HUES64 (cell line): Measurements from ENCODE around the gene BTBD9.
A peak's percentile ranks its signal among the peaks of the same experiment; 100 is the strongest.

ENCODE experiments used
- H3K27ac ChIP-seq: 2 replicates; pipeline ENCODE4 v1.7.0; 2013; ENCODE audit warnings: low read depth, low read length, inconsistent platforms
- H3K27me3 ChIP-seq: 2 replicates; pipeline ENCODE4 v1.6.1; 2013; ENCODE audit warnings: mild to moderate bottlenecking, low read length; ENCODE audit not compliant: insufficient read depth
- H3K36me3 ChIP-seq: 2 replicates; pipeline ENCODE4 v1.6.1; 2013; ENCODE audit warnings: mild to moderate bottlenecking, low read length; ENCODE audit not compliant: insufficient read depth
- H3K4me1 ChIP-seq: 2 replicates; pipeline ENCODE4 v1.6.1; 2013; ENCODE audit warnings: mild to moderate bottlenecking, low read length, moderate library complexity; ENCODE audit not compliant: insufficient read depth
- H3K4me3 ChIP-seq: 2 replicates; pipeline ENCODE4 v1.5.1; 2013; ENCODE audit warnings: mild to moderate bottlenecking, low read length, moderate library complexity
- H3K9ac ChIP-seq: 2 replicates; pipeline ENCODE4 v1.6.1; 2013; ENCODE audit warnings: mild to moderate bottlenecking, low read depth, low read length
- H3K9me3 ChIP-seq: 2 replicates; pipeline ENCODE4 v1.6.1; 2013; ENCODE audit warnings: low read depth, low read length; ENCODE audit not compliant: insufficient read depth
- WGBS: fragments of 150-250, 120-280 bp; methylation state at CpG from one replicate; pipeline ENCODE4 v1.1.7; 2013; ENCODE audit warnings: missing lambda C conversion rate; 5-methylcytosine and 5-hydroxymethylcytosine counted together

Gene BTBD9

GRCh38 chr6:38262609-38263008, 377.1 kb downstream of the BTBD9 start:
- Histone ChIP-seq H3K27ac (peak overlapping the region; percentile 89), H3K27me3 (no peaks in the 10 kb centered on the region), H3K9me3 (no peaks in the 10 kb centered on the region), H3K36me3 (no peaks in the 10 kb centered on the region), H3K4me3 (no peak overlapping the region), H3K4me1 (peaks cover 44% of the 10 kb centered on the region), H3K9ac (no peak overlapping the region)
- WGBS: 84% methylated on average over 2 of the region's 2 CpGs

- peak overlapping the region; percentile 61; the same call in 1 of the 2 replicates for H3K9ac ChIP-seq
- no peaks in the 10 kb centered on the region for H3K9me3 ChIP-seq
- H3K27ac ChIP-seq: peak overlapping the region; percentile 89
- H3K27me3 ChIP-seq: no peaks in the 10 kb centered on the region
- H3K36me3 ChIP-seq: no peaks in the 10 kb centered on the region
- peaks cover 44% of the 10 kb centered on the region for H3K4me1 ChIP-seq
- no peak overlapping the region for H3K4me3 ChIP-seq
- 50% methylated on average over 1 of the region's 1 CpG for WGBS
Observed at GRCh38 chr6:38262026-38262425, 377.7 kb downstream of the BTBD9 start.

- 72% methylated on average over 3 of the region's 3 CpGs for WGBS
- peaks cover 44% of the 10 kb centered on the region for H3K4me1 ChIP-seq
- H3K36me3 ChIP-seq: no peaks in the 10 kb centered on the region
- no peaks in the 10 kb centered on the region for H3K27me3 ChIP-seq
- H3K9ac ChIP-seq: peak overlapping the region; percentile 61; the same call in 1 of the 2 replicates
- H3K9me3 ChIP-seq: no peaks in the 10 kb centered on the region
- no peak overlapping the region for H3K4me3 ChIP-seq
- peak overlapping the region; percentile 89 for H3K27ac ChIP-seq
Observed at GRCh38 chr6:38261626-38262025, 378.1 kb downstream of the BTBD9 start.

- H3K9me3 ChIP-seq: no peaks in the 10 kb centered on the region
- peaks cover 40% of the 10 kb centered on the region for H3K4me1 ChIP-seq
- no peak overlapping the region for H3K27ac ChIP-seq
- no peak overlapping the region for H3K9ac ChIP-seq
- no peak overlapping the region for H3K4me3 ChIP-seq
- no peaks in the 10 kb centered on the region for H3K27me3 ChIP-seq
- no peaks in the 10 kb centered on the region for H3K36me3 ChIP-seq
- WGBS: 92% methylated on average over 2 of the region's 2 CpGs
Observed at GRCh38 chr6:38259736-38260135, 380.0 kb downstream of the BTBD9 start.

- no peak overlapping the region for H3K9ac ChIP-seq
- H3K36me3 ChIP-seq: no peaks in the 10 kb centered on the region
- WGBS: 94% methylated on average over 9 of the region's 9 CpGs
- no peaks in the 10 kb centered on the region for H3K27me3 ChIP-seq
- peaks cover 6% of the 10 kb centered on the region; the same call in 1 of the 2 replicates for H3K4me1 ChIP-seq
- no peak overlapping the region for H3K27ac ChIP-seq
- H3K9me3 ChIP-seq: no peaks in the 10 kb centered on the region
- H3K4me3 ChIP-seq: no peak overlapping the region
Observed at GRCh38 chr6:38248500-38249234, 391.1 kb downstream of the BTBD9 start.

GRCh38 chr6:38245295-38245694, 394.4 kb downstream of the BTBD9 start:
- peaks cover 12% of the 10 kb centered on the region; the same call in 1 of the 2 replicates for H3K4me1 ChIP-seq
- no peak overlapping the region for H3K27ac ChIP-seq
- H3K36me3 ChIP-seq: no peaks in the 10 kb centered on the region
- H3K9me3 ChIP-seq: no peaks in the 10 kb centered on the region
- no peaks in the 10 kb centered on the region for H3K27me3 ChIP-seq
- no peak overlapping the region for H3K4me3 ChIP-seq
- WGBS: 87% methylated on average over 3 of the region's 3 CpGs
- no peak overlapping the region for H3K9ac ChIP-seq

GRCh38 chr6:38244869-38245268, 394.9 kb downstream of the BTBD9 start:
- peaks cover 12% of the 10 kb centered on the region; the same call in 1 of the 2 replicates for H3K4me1 ChIP-seq
- WGBS: 96% methylated on average over 3 of the region's 3 CpGs
- no peaks in the 10 kb centered on the region for H3K9me3 ChIP-seq
- H3K4me3 ChIP-seq: no peak overlapping the region
- no peaks in the 10 kb centered on the region for H3K27me3 ChIP-seq
- H3K27ac ChIP-seq: no peak overlapping the region
- H3K36me3 ChIP-seq: no peaks in the 10 kb centered on the region
- H3K9ac ChIP-seq: no peak overlapping the region

- no peaks in the 10 kb centered on the region for H3K27me3 ChIP-seq
- H3K4me3 ChIP-seq: no peak overlapping the region
- peaks cover 21% of the 10 kb centered on the region; the same call in 1 of the 2 replicates for H3K4me1 ChIP-seq
- no peaks in the 10 kb centered on the region for H3K9me3 ChIP-seq
- no peaks in the 10 kb centered on the region for H3K36me3 ChIP-seq
- no peak overlapping the region for H3K9ac ChIP-seq
- no peak overlapping the region for H3K27ac ChIP-seq
- 81% methylated on average over 6 of the region's 7 CpGs for WGBS
Observed at GRCh38 chr6:38241200-38241871, 398.4 kb downstream of the BTBD9 start.

- 83% methylated on average over 5 of the region's 5 CpGs for whole genome bisulfite sequencing
- H3K27me3 ChIP-seq: no peaks in the 10 kb centered on the region
- H3K36me3 ChIP-seq: no peaks in the 10 kb centered on the region
- no peak overlapping the region for H3K9ac ChIP-seq
- no peaks in the 10 kb centered on the region for H3K9me3 ChIP-seq
- H3K4me1 ChIP-seq: peaks cover 25% of the 10 kb centered on the region
- no peak overlapping the region for H3K4me3 ChIP-seq
- no peak overlapping the region for H3K27ac ChIP-seq
Observed at GRCh38 chr6:38239719-38240451, 399.8 kb downstream of the BTBD9 start.

- peaks cover 45% of the 10 kb centered on the region for H3K4me1 ChIP-seq
- H3K36me3 ChIP-seq: no peaks in the 10 kb centered on the region
- no peaks in the 10 kb centered on the region for H3K27me3 ChIP-seq
- H3K9ac ChIP-seq: no peak overlapping the region
- H3K9me3 ChIP-seq: no peaks in the 10 kb centered on the region
- no peak overlapping the region for H3K27ac ChIP-seq
- 90% methylated on average over 1 of the region's 1 CpG for WGBS
- no peak overlapping the region for H3K4me3 ChIP-seq
Observed at GRCh38 chr6:38236631-38237030, 403.1 kb downstream of the BTBD9 start.
